ENCODE results near the gene SBF2. TPM values are rescaled to one million over a fixed set of nuclear protein-coding genes. Genes with fewer than 3 reads are reported as not detected.
"Not testable (repeated sequence)": the region's sequence is repeated elsewhere in the genome, so short reads cannot be mapped to it uniquely, and the experiment has no call there.

Gene SBF2
- total RNA-seq, 1 experiment from 2014 or later, result 16.7 TPM

GRCh38 chr11:9962722-9963121 is 331.3 kb downstream of the SBF2 start:
- H3K36me3 ChIP-seq, result peaks cover 26% of the 10 kb centered on the region
- no peaks in the 10 kb centered on the region; the same call in 1 of the 2 replicates for H3K9me3 ChIP-seq
- H3K4me3 ChIP-seq, result no peak overlapping the region
- no peaks in the 10 kb centered on the region for H3K27me3 ChIP-seq
- no peak for DNase-seq

- Histone ChIP-seq H3K4me3 (no peak overlapping the region), H3K9me3 (no peaks in the 10 kb centered on the region; the same call in 1 of the 2 replicates), H3K27me3 (no peaks in the 10 kb centered on the region), H3K36me3 (peaks cover 24% of the 10 kb centered on the region)
- no peak for DNase-seq
Measured at GRCh38 chr11:9957072-9957471, 336.9 kb downstream of the SBF2 start.

- DNase-seq, result no peak
- Histone ChIP-seq H3K4me3 (no peak overlapping the region), H3K27me3 (no peaks in the 10 kb centered on the region), H3K9me3 (no peaks in the 10 kb centered on the region; the same call in 1 of the 2 replicates), H3K36me3 (peaks cover 20% of the 10 kb centered on the region)
Measured at GRCh38 chr11:9956483-9956882, 337.5 kb downstream of the SBF2 start.

GRCh38 chr11:9955391-9955790 is 338.6 kb downstream of the SBF2 start:
- Histone ChIP-seq H3K27me3 (no peaks in the 10 kb centered on the region), H3K9me3 (no peaks in the 10 kb centered on the region), H3K36me3 (peaks cover 13% of the 10 kb centered on the region), H3K4me3 (no peak overlapping the region)
- no peak for DNase-seq

GRCh38 chr11:9953994-9954626 is 339.9 kb downstream of the SBF2 start:
- Histone ChIP-seq H3K9me3 (no peaks in the 10 kb centered on the region), H3K4me3 (no peak overlapping the region), H3K27me3 (no peaks in the 10 kb centered on the region), H3K36me3 (peaks cover 7% of the 10 kb centered on the region)
- no peak for DNase-seq

GRCh38 chr11:9952511-9953196 is 341.4 kb downstream of the SBF2 start:
- no peaks in the 10 kb centered on the region for H3K27me3 ChIP-seq
- peaks cover 10% of the 10 kb centered on the region for H3K36me3 ChIP-seq
- H3K4me3 ChIP-seq, result no peak overlapping the region
- H3K9me3 ChIP-seq, result no peaks in the 10 kb centered on the region
- no peak for DNase-seq

GRCh38 chr11:9951807-9952206 is 342.2 kb downstream of the SBF2 start:
- DNase-seq, result no peak

GRCh38 chr11:9950462-9950861 is 343.6 kb downstream of the SBF2 start:
- Histone ChIP-seq H3K36me3 (peaks cover 14% of the 10 kb centered on the region), H3K27me3 (no peaks in the 10 kb centered on the region), H3K4me3 (no peak overlapping the region), H3K9me3 (peaks cover 6% of the 10 kb centered on the region)
- no peak for DNase-seq

More at GRCh38 chr11:9951807-9952206, 342.2 kb downstream of the SBF2 start:
- Histone ChIP-seq H3K4me3 (no peak overlapping the region), H3K36me3 (peaks cover 11% of the 10 kb centered on the region), H3K9me3 (no peaks in the 10 kb centered on the region), H3K27me3 (no peaks in the 10 kb centered on the region)

- H3K27me3 ChIP-seq, result no peaks in the 10 kb centered on the region
- H3K9me3 ChIP-seq, result peaks cover 15% of the 10 kb centered on the region
- peaks cover 22% of the 10 kb centered on the region for H3K36me3 ChIP-seq
- no peak for DNase-seq
- no peak overlapping the region for H3K4me3 ChIP-seq
Measured at GRCh38 chr11:9947231-9947864, 346.7 kb downstream of the SBF2 start.

- not testable (repeated sequence) for DNase-seq, H3K4me3 ChIP-seq, H3K27me3 ChIP-seq
- peaks cover 22% of the 10 kb centered on the region for H3K36me3 ChIP-seq
- H3K9me3 ChIP-seq, result peaks cover 15% of the 10 kb centered on the region
Measured at GRCh38 chr11:9945680-9946079, 348.3 kb downstream of the SBF2 start.

- DNase-seq, result no peak
- peaks cover 22% of the 10 kb centered on the region for H3K36me3 ChIP-seq
- peaks cover 15% of the 10 kb centered on the region for H3K9me3 ChIP-seq
- no peak overlapping the region for H3K4me3 ChIP-seq
- H3K27me3 ChIP-seq, result no peaks in the 10 kb centered on the region
Measured at GRCh38 chr11:9943386-9944110, 350.5 kb downstream of the SBF2 start.

GRCh38 chr11:9941991-9942390 is 352.0 kb downstream of the SBF2 start:
- Histone ChIP-seq H3K4me3 (no peak overlapping the region), H3K36me3 (peaks cover 15% of the 10 kb centered on the region), H3K27me3 (no peaks in the 10 kb centered on the region), H3K9me3 (peaks cover 15% of the 10 kb centered on the region)
- DNase-seq, result no peak

GRCh38 chr11:9939150-9939549 is 354.9 kb downstream of the SBF2 start:
- not testable (repeated sequence) for H3K36me3 ChIP-seq, H3K27me3 ChIP-seq, H3K9me3 ChIP-seq, DNase-seq, H3K4me3 ChIP-seq

- no peak overlapping the region for H3K4me3 ChIP-seq
- H3K9me3 ChIP-seq, result peaks cover 7% of the 10 kb centered on the region; the same call in 1 of the 2 replicates
- no peaks in the 10 kb centered on the region for H3K27me3 ChIP-seq
- no peaks in the 10 kb centered on the region for H3K36me3 ChIP-seq
- no peak for DNase-seq
Measured at GRCh38 chr11:9936754-9937153, 357.3 kb downstream of the SBF2 start.

- not testable (repeated sequence) for H3K36me3 ChIP-seq
Measured at GRCh38 chr11:9932843-9933242, 361.2 kb downstream of the SBF2 start.

GRCh38 chr11:9930562-9931331 is 363.3 kb downstream of the SBF2 start:
- H3K9me3 ChIP-seq, result not testable (repeated sequence)

More at GRCh38 chr11:9932843-9933242, 361.2 kb downstream of the SBF2 start:
- H3K4me3 ChIP-seq, DNase-seq, H3K9me3 ChIP-seq, H3K27me3 ChIP-seq: not testable (repeated sequence)

More at GRCh38 chr11:9930562-9931331, 363.3 kb downstream of the SBF2 start:
- not testable (repeated sequence) for H3K4me3 ChIP-seq, H3K27me3 ChIP-seq, H3K36me3 ChIP-seq, DNase-seq
